ENCODE results near the gene AP2S1.

- no peak for TF ChIP-seq CTCF (IDR thresholded peaks at IDR 0.05)
- no peak for TF ChIP-seq ZFX (IDR thresholded peaks at IDR 0.05; ENCODE audit: borderline replicate concordance)
Observed at GRCh38 chr19:46802152-46802551, 48.5 kb downstream of the AP2S1 start.
